Endothelial cell of umbilical vein (primary cell): ENCODE results near the gene RGS9BP. TPM values are rescaled to one million over a fixed set of nuclear protein-coding genes. Genes with fewer than 3 reads are reported as not detected.

Source experiments
- BruUV-seq: library from RNA; stranded (reverse); fragments of 400-500 nt; replicated peaks from 2 replicates; lab custom pipeline; 2021; lab: Mats Ljungman, UMichigan
- CTCF ChIA-PET: fragments of 300-600, 350-600 bp; sonication (Branson Sonifier 250); formaldehyde crosslinking; loops from one replicate; lab custom pipeline; 2021; ENCODE audit warnings: antibody characterized with exemption, inconsistent platforms; lab: Charles Lee
- POLR2A ChIA-PET: fragments of 300-600, 350-600 bp; sonication (Branson Sonifier 250); formaldehyde crosslinking; loops from one replicate; lab custom pipeline; 2021; ENCODE audit warnings: antibody characterized with exemption, inconsistent platforms; lab: Charles Lee
- DNase-seq: peaks from one replicate; pipeline ENCODE4 v3.0.0-alpha.2; 2011; ENCODE audit warnings: low read depth, low spot score
- FAIRE-seq: peaks from 2 replicates; lab custom pipeline; 2011; peaks lifted over from hg19 to GRCh38; lab: Jason Lieb, UNC
- H2AFZ ChIP-seq: 2 replicates; pipeline ENCODE4 v1.6.0; 2012; ENCODE audit warnings: low read depth, low read length, control low read depth, inconsistent platforms
- H3K27ac ChIP-seq: 2 replicates; pipeline ENCODE4 v1.5.1; 2011; ENCODE audit warnings: low read depth, mild to moderate bottlenecking, control low read depth, low read length, moderate library complexity; ENCODE audit not compliant: insufficient read depth
- H3K27me3 ChIP-seq, 2 experiments: 2 replicates each; pipeline versions ENCODE4 v1.6.0 to v1.6.1; 2011; ENCODE audit warnings: low read length in 2 of 2, mixed read lengths in 1 of 2; ENCODE audit not compliant: control insufficient read depth in 2 of 2, insufficient read depth in 2 of 2
- H3K36me3 ChIP-seq, 2 experiments: 2 replicates in 1 of 2; 3 replicates in 1 of 2; pipeline ENCODE4 v1.5.1; 2011; ENCODE audit warnings: low read length in 2 of 2, mild to moderate bottlenecking in 1 of 2, moderate library complexity in 1 of 2; ENCODE audit not compliant: control insufficient read depth in 2 of 2, insufficient read depth in 2 of 2; ENCODE audit errors: extremely low read depth in 1 of 2
- H3K4me1 ChIP-seq: 3 replicates; pipeline ENCODE4 v1.5.1; 2011; ENCODE audit warnings: mild to moderate bottlenecking, low read length; ENCODE audit not compliant: control insufficient read depth, insufficient read depth; ENCODE audit errors: extremely low read depth
- H3K4me2 ChIP-seq: 2 replicates; pipeline ENCODE4 v1.6.1; 2011; ENCODE audit warnings: low read length, control low read depth, mixed read lengths; ENCODE audit not compliant: insufficient read depth
- H3K4me3 ChIP-seq, 3 experiments: fragments of 200-600 bp in 1 of 3; sonication (generic), shearing (Covaris generic) in 1 of 3; replicated peaks in 1 of 3; 2 replicates each; pipeline ENCODE4 v1.5.1; 2011 to 2016; ENCODE audit warnings: control low read depth in 3 of 3, low read length in 3 of 3, mild to moderate bottlenecking in 2 of 3, inconsistent platforms in 1 of 3, low read depth in 1 of 3, moderate library complexity in 1 of 3; ENCODE audit not compliant: insufficient read depth in 1 of 3
- H3K79me2 ChIP-seq: 2 replicates; pipeline ENCODE4 v1.6.0; 2012; ENCODE audit warnings: low read length, inconsistent platforms; ENCODE audit not compliant: control insufficient read depth, insufficient read depth
- H3K9ac ChIP-seq: replicated peaks from 2 replicates; pipeline ENCODE3; 2011; ENCODE audit warnings: low read length, control low read depth; ENCODE audit not compliant: insufficient read depth; ENCODE audit errors: extremely low read depth
- H3K9me1 ChIP-seq: replicated peaks from 3 replicates; pipeline ENCODE4 v1.6.0; 2011; ENCODE audit warnings: mild to moderate bottlenecking, low read length; ENCODE audit not compliant: control insufficient read depth, insufficient read depth; ENCODE audit errors: extremely low read depth
- H3K9me3 ChIP-seq: replicated peaks from 2 replicates; pipeline ENCODE4 v1.5.1; 2012; ENCODE audit warnings: low read length, inconsistent platforms; ENCODE audit not compliant: control insufficient read depth, insufficient read depth
- H4K20me1 ChIP-seq: replicated peaks from 2 replicates; pipeline ENCODE3; 2011; ENCODE audit warnings: mild to moderate bottlenecking, low read length; ENCODE audit not compliant: control insufficient read depth, insufficient read depth; ENCODE audit errors: extremely low read depth
- EZH2 ChIP-seq: IDR thresholded peaks from 2 replicates; pipeline ENCODE4 v1.6.1; 2012; ENCODE audit warnings: borderline replicate concordance, low read depth, mild to moderate bottlenecking, moderate library complexity, low read length, inconsistent platforms; ENCODE audit not compliant: severe bottlenecking
- GATA2 ChIP-seq: IDR thresholded peaks from 2 replicates; pipeline ENCODE4 v1.7.0; 2011; ENCODE audit warnings: low read depth, mild to moderate bottlenecking, moderate library complexity, mixed read lengths, low read length; ENCODE audit not compliant: insufficient read length, insufficient read depth
- POLR2A ChIP-seq: IDR thresholded peaks from 2 replicates; pipeline ENCODE4 v1.6.1; 2012; ENCODE audit warnings: low read depth, mild to moderate bottlenecking, control low read depth, low read length
- dilution Hi-C: fragments of 300-500 bp; cut with MboI; formaldehyde crosslinking; loops from one replicate; pipeline ENCODE4 v1.15.0; 2019; ENCODE audit warnings: low sequenced_read_pairs; ENCODE audit not compliant: extremely low pct_ligation_motif_present
- intact Hi-C: fragments of 100-400 bp; cut with micrococcal nuclease; formaldehyde crosslinking; loops from one replicate; pipeline ENCODE4 v1.10.0; 2022
- polyA plus RNA-seq, 4 experiments: library from polyadenylated mRNA; depleted of rRNA in 3 of 4; stranded (reverse) in 3 of 4; unstranded in 1 of 4; fragments of >200 nt; gene quantifications; 2 replicates each; pipeline versions ENCODE4 v1.2.1 to v1.2.3, GENCODE V29; 2011 to 2012; ENCODE audit warnings: missing spikeins in 1 of 4
- total RNA-seq: library from RNA; stranded (reverse); gene quantifications from 2 replicates; pipeline ENCODE4 v1.2.3, GENCODE V29; 2021
- TF ChIP-seq, protein P1 (sequence below): IDR thresholded peaks from 2 replicates; pipeline ENCODE4 v1.6.1; 2011; ENCODE audit not compliant: insufficient read depth, insufficient read length
- TF ChIP-seq, protein P2 (sequence below), 2 donors: IDR thresholded peaks; 1 replicate in 1 of 2; 2 replicates in 1 of 2; pipeline ENCODE4 v1.5.1; 2011; ENCODE audit warnings: low read length in 2 of 2, mild to moderate bottlenecking in 2 of 2, moderate library complexity in 2 of 2, control low read depth in 1 of 2, inconsistent platforms in 1 of 2, low read depth in 1 of 2; ENCODE audit not compliant: insufficient read depth in 1 of 2; ENCODE audit errors: extremely low read depth in 1 of 2

The RGS9BP gene
- total and polyA plus RNA-seq, 2 donors (not counting 3 experiments of a cell fraction or from before 2014, with no cell fraction given): 0.15 TPM; not detected in 1

DNA sequence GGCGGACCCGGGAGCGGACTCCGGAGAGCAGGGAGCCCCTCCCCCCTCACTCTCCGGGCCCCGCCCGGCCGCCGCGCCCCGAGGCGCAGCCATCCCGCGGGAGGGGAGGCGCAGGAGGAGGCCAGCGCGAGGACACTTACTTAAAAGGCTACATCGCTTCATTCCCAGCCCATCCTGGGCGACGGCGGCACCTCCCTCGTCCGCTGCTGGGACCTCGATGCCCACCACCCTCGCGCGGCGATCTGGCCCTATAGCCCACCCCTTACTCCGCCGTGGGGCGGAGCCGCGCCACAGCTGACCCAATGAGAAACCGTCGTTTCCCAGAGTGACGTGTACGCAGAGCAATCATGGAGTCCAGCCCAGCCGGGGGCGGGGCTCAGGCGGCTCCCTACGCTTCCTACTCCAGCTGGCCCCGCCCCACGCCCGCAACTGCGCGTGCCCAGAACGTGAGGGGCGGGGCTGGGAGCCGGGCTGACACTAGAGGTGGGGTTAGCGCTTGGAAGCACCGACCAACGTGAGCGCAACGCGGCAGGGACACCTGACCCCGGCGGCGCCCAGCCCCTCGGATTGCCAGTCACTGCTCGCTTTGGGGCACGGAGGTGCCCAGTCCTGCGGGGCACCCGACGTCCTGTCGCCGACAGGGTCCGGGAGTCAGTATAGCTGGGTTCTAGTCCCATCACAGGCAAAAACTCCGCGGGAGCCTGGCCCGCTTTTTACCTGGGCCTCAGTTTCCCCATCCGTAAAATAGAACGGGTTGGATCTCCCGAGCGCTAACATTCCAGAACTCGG is 523 bp upstream of the RGS9BP start, which contains the start of gene ANKRD27:
ANKRD27 (minus strand) TSS at position 250 of the 789 bp plus-strand sequence. CDS start 16,165 bp downstream, outside the sequence.
- TF ChIP-seq GATA2 (no peak), EZH2 (no peak), POLR2A (peak; percentile 59)
- H4K20me1 ChIP-seq: no peaks in the 10 kb centered on the region
- no peaks in the 10 kb centered on the region for H3K9me1 ChIP-seq
- POLR2A ChIA-PET: no interaction called here
- peak within 1 kb of the TSS; percentile 93 for H2AFZ ChIP-seq
- peak within 1 kb of the TSS; percentile 65 to 81 (median 74) for H3K4me3 ChIP-seq
- no peak within 1 kb of the TSS for H3K27ac ChIP-seq
- peaks cover 16 to 24% of the 10 kb centered on the region in 2 experiments for H3K27me3 ChIP-seq
- H3K36me3 ChIP-seq: no peaks in the 10 kb centered on the region
- peak within 1 kb of the TSS; percentile 67 for H3K4me2 ChIP-seq
- BruUV-seq: no TSS peak
- H3K9me3 ChIP-seq: no peaks in the 10 kb centered on the region
- DNase-seq: peak; percentile 99
- peak; percentile 98 for FAIRE-seq
- H3K79me2 ChIP-seq: peaks cover 35% of the 10 kb centered on the region
- CTCF ChIA-PET: interaction anchor here (0.9 to 2.0 kb wide), 3 partner anchors 13 to 75 kb away, joined by 3 to 7 read pairs (median 3); partner anchors contain the start of gene NUDT19
- peak within 1 kb of the TSS; percentile 46 for H3K9ac ChIP-seq
- dilution Hi-C loops (no loop called here), intact Hi-C loops (loop anchor here (1.0 to 5.0 kb wide), 4 partner anchors 16 to 1497 kb away; partner anchors contain the start of genes CEP89, FAAP24, LSM14A and NUDT19)
- H3K4me1 ChIP-seq: peaks cover 9% of the 10 kb centered on the region

DNA sequence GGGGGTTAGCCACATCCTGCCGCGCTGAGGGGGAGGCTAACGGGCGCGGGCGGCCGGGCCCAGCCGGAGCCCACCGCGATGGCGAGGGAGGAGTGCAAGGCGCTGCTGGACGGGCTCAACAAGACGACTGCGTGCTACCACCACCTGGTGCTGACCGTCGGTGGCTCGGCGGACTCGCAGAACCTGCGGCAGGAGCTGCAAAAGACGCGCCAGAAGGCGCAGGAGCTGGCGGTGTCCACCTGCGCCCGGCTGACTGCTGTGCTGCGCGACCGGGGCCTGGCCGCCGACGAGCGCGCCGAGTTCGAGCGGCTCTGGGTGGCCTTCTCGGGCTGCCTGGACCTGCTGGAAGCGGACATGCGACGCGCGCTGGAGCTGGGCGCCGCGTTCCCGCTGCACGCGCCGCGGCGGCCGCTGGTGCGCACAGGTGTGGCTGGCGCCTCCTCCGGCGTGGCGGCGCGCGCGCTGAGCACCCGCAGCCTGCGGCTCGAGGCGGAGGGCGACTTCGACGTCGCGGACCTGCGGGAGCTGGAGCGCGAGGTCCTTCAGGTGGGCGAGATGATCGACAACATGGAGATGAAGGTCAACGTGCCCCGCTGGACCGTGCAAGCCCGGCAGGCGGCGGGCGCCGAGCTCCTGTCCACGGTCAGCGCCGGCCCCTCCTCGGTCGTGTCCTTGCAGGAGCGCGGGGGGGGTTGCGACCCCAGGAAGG is 692 bp downstream of the RGS9BP start:
- intact Hi-C loops: loop anchor here (5.0 kb wide), 2 partner anchors 296 to 1496 kb away; partner anchors contain the start of genes CEP89, FAAP24 and LSM14A
- Histone ChIP-seq H3K79me2 (peaks cover 30% of the 10 kb centered on the region), H3K36me3 (no peaks in the 10 kb centered on the region), H3K4me3 (peak overlapping the region in 2 of 3 experiments; percentile 10 to 74), H3K27me3 (peaks cover 16 to 24% of the 10 kb centered on the region in 2 experiments), H3K27ac (no peak overlapping the region), H3K4me1 (peaks cover 9% of the 10 kb centered on the region), H2AFZ (peak overlapping the region; percentile 93), H3K9ac (no peak overlapping the region), H3K4me2 (peak overlapping the region; percentile 67), H3K9me3 (no peaks in the 10 kb centered on the region), H4K20me1 (no peaks in the 10 kb centered on the region), H3K9me1 (no peaks in the 10 kb centered on the region)
- no TSS peak for BruUV-seq
- ChIA-PET CTCF (interaction anchor here (0.9 to 2.0 kb wide), 3 partner anchors 14 to 77 kb away, joined by 3 to 7 read pairs (median 3); partner anchors contain the start of gene NUDT19), POLR2A (no interaction called here)
- DNase-seq: peak; percentile 12
- dilution Hi-C loops: no loop called here
- no peak for FAIRE-seq
- TF ChIP-seq, protein P1, sequence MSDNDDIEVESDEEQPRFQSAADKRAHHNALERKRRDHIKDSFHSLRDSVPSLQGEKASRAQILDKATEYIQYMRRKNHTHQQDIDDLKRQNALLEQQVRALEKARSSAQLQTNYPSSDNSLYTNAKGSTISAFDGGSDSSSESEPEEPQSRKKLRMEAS: no peak
- no peak for TF ChIP-seq GATA2
- TF ChIP-seq EZH2: peak; percentile 89
- TF ChIP-seq, protein P2, sequence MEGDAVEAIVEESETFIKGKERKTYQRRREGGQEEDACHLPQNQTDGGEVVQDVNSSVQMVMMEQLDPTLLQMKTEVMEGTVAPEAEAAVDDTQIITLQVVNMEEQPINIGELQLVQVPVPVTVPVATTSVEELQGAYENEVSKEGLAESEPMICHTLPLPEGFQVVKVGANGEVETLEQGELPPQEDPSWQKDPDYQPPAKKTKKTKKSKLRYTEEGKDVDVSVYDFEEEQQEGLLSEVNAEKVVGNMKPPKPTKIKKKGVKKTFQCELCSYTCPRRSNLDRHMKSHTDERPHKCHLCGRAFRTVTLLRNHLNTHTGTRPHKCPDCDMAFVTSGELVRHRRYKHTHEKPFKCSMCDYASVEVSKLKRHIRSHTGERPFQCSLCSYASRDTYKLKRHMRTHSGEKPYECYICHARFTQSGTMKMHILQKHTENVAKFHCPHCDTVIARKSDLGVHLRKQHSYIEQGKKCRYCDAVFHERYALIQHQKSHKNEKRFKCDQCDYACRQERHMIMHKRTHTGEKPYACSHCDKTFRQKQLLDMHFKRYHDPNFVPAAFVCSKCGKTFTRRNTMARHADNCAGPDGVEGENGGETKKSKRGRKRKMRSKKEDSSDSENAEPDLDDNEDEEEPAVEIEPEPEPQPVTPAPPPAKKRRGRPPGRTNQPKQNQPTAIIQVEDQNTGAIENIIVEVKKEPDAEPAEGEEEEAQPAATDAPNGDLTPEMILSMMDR (IDR thresholded peaks at IDR 0.05; ENCODE audit: extremely low read depth in 1 of 2, insufficient read depth in 1 of 2, low read depth in 1 of 2, low read length in 2 of 2): no peak
